GM12878 (cell line): ENCODE data around the gene PNMA8B. TPM values are rescaled to one million over a fixed set of nuclear protein-coding genes. Genes with fewer than 3 reads are reported as not detected.
A peak's percentile ranks its signal among the peaks of the same experiment; 100 is the strongest.

ENCODE experiments used
- ATAC-seq: fragments of 200-7000 bp; cut with Tn5 transposase; 3 replicates; pipeline ENCODE4 v1.9.1; 2020; ENCODE audit warnings: mild to moderate bottlenecking, moderate library complexity
- BruUV-seq: library from RNA; stranded (reverse); fragments of 400-500 nt; replicated peaks from 2 replicates; lab custom pipeline; 2021; lab: Mats Ljungman, UMichigan
- CTCF ChIA-PET: fragments of 300-600 bp; sonication (Branson Sonifier 250); formaldehyde crosslinking; extraction: SDS; loops from one replicate; lab custom pipeline; 2021; ENCODE audit warnings: inconsistent platforms; lab: Yijun Ruan, JAX
- POLR2A ChIA-PET: fragments of 350-600 bp; formaldehyde crosslinking; extraction: SDS; loops from one replicate; lab custom pipeline; 2021; ENCODE audit warnings: inconsistent platforms; lab: Charles Lee
- RAD21 ChIA-PET: fragments of 300-600 bp; sonication (Branson Sonifier 250); formaldehyde crosslinking; loops from one replicate; lab custom pipeline; 2023; ENCODE audit warnings: antibody characterized with exemption; ENCODE audit not compliant: unreplicated experiment; lab: Charles Lee
- SMC1A ChIA-PET: fragments of 300-600 bp; sonication (Branson Sonifier 250); formaldehyde crosslinking; loops from one replicate; lab custom pipeline; 2023; ENCODE audit not compliant: unreplicated experiment, uncharacterized antibody; lab: Charles Lee
- DNase-seq: peaks from one replicate; pipeline ENCODE4 v3.0.0-alpha.2; 2011; ENCODE audit warnings: low read depth, low spot score
- FAIRE-seq: peaks from 3 replicates; lab custom pipeline; 2011; peaks lifted over from hg19 to GRCh38; lab: Jason Lieb, UNC
- H2AFZ ChIP-seq: 2 replicates; pipeline ENCODE4 v1.6.0; 2011; ENCODE audit warnings: low read depth, low read length, control low read depth; ENCODE audit not compliant: control insufficient read depth
- H3K27ac ChIP-seq: 2 replicates; pipeline ENCODE4 v1.5.1; 2011; ENCODE audit warnings: control low read depth; ENCODE audit not compliant: control insufficient read depth, insufficient read depth
- H3K27me3 ChIP-seq, 2 experiments: replicated peaks in 1 of 2; 2 replicates each; pipeline versions ENCODE4 v1.6.0 to v1.6.1; 2011; ENCODE audit warnings: low read length in 1 of 2; ENCODE audit not compliant: control insufficient read depth in 2 of 2, insufficient read depth in 2 of 2
- H3K36me3 ChIP-seq, 2 experiments: 2 replicates each; pipeline ENCODE4 v1.5.1; 2011; ENCODE audit warnings: low read length in 1 of 2; ENCODE audit not compliant: control insufficient read depth in 2 of 2, insufficient read depth in 2 of 2
- H3K4me1 ChIP-seq: 2 replicates; pipeline ENCODE4 v1.6.1; 2011; ENCODE audit warnings: mild to moderate bottlenecking, low read length, moderate library complexity, mixed read lengths; ENCODE audit not compliant: control insufficient read depth, insufficient read depth
- H3K4me2 ChIP-seq: 2 replicates; pipeline ENCODE4 v1.6.0; 2011; ENCODE audit warnings: control low read depth; ENCODE audit not compliant: control insufficient read depth, insufficient read depth
- H3K4me3 ChIP-seq: fragments of 200-600 bp; sonication (generic); 2 replicates; pipeline ENCODE4 v1.5.1; 2016
- H3K79me2 ChIP-seq: 2 replicates; pipeline ENCODE4 v1.6.0; 2011; ENCODE audit warnings: low read length; ENCODE audit not compliant: control insufficient read depth, insufficient read depth
- H3K9ac ChIP-seq: 2 replicates; pipeline ENCODE4 v1.8.0; 2011; ENCODE audit warnings: low read length, control low read depth, mixed read lengths; ENCODE audit not compliant: control insufficient read depth, insufficient read depth
- H3K9me3 ChIP-seq: replicated peaks from 3 replicates; pipeline ENCODE4 v1.5.1; 2011; ENCODE audit warnings: mild to moderate bottlenecking, low read length; ENCODE audit not compliant: control insufficient read depth, insufficient read depth
- H4K20me1 ChIP-seq: 2 replicates; pipeline ENCODE4 v1.6.0; 2011; ENCODE audit not compliant: control insufficient read depth, insufficient read depth
- BMI1 ChIP-seq: fragments of 450-650 bp; IDR thresholded peaks from 2 replicates; pipeline ENCODE4 v1.6.1; 2016; ENCODE audit warnings: mild to moderate bottlenecking, moderate library complexity, borderline replicate concordance
- ESRRA ChIP-seq: IDR thresholded peaks from 2 replicates; pipeline ENCODE4 v1.6.1; 2012; ENCODE audit warnings: mild to moderate bottlenecking, low read length, improper control_type of control experiment
- JUND ChIP-seq: IDR thresholded peaks from 2 replicates; pipeline ENCODE4 v1.6.1; 2012; ENCODE audit warnings: low read depth, mild to moderate bottlenecking, low read length, improper control_type of control experiment, moderate library complexity
- NFYA ChIP-seq: IDR thresholded peaks from 2 replicates; pipeline ENCODE4 v1.6.1; 2011; ENCODE audit warnings: low read depth, mild to moderate bottlenecking, low read length, improper control_type of control experiment, borderline replicate concordance
- RELB ChIP-seq: fragments of 450-650 bp; IDR thresholded peaks from 2 replicates; pipeline ENCODE4 v1.6.1; 2017; ENCODE audit warnings: low read depth, mild to moderate bottlenecking, moderate library complexity
- YBX1 ChIP-seq: fragments of 450-650 bp; IDR thresholded peaks from 2 replicates; pipeline ENCODE4 v1.6.1; 2016; ENCODE audit warnings: antibody characterized with exemption
- YY1 ChIP-seq: IDR thresholded peaks from 2 replicates; pipeline ENCODE4 v1.6.1; 2011; ENCODE audit warnings: low read depth, mild to moderate bottlenecking, low read length
- ZNF217 ChIP-seq: fragments of 450-650 bp; IDR thresholded peaks from 2 replicates; pipeline ENCODE4 v1.6.1; 2017; ENCODE audit warnings: antibody characterized with exemption, mild to moderate bottlenecking
- WGBS: methylation state at CpG from one replicate; pipeline ENCODE4 v1.1.6; 2016; ENCODE audit warnings: low lambda C conversion rate; ENCODE audit not compliant: insufficient replicate concordance, insufficient coverage; ENCODE audit errors: missing lambda C conversion rate; 5-methylcytosine and 5-hydroxymethylcytosine counted together
- in situ Hi-C: fragments of 300-500 bp; cut with MboI; formaldehyde crosslinking; loops from 9 replicates; pipeline ENCODE4 v1.14.3; 2018; ENCODE audit warnings: mixed read lengths
- intact Hi-C: fragments of 100-400 bp; cut with micrococcal nuclease; formaldehyde crosslinking; loops from one replicate; pipeline ENCODE4 v1.14.2; 2022; ENCODE audit not compliant: unreplicated experiment
- polyA plus RNA-seq, 11 experiments: library from polyadenylated mRNA; depleted of rRNA in 4 of 11; unstranded in 6 of 11; stranded (reverse) in 5 of 11; fragments of >200 nt; fragmentation: Nextera tagmentation in 4 of 11; fragmentation: Illumina TruSeq in 1 of 11; extraction: Ambion mirVana in 4 of 11; extraction: Trizol in 1 of 11; gene quantifications; 1 replicate in 1 of 11; 2 replicates in 10 of 11; pipeline versions ENCODE4 v1.2.1 to v1.2.3, GENCODE V29; 2011 to 2016; ENCODE audit warnings: inconsistent platforms in 2 of 11, missing spikeins in 2 of 11, low read depth in 1 of 11
- total RNA-seq, 4 experiments: library from RNA; depleted of rRNA in 3 of 4; stranded (reverse); fragments of >200 nt in 3 of 4; fragmentation: Illumina TruSeq in 1 of 4; extraction: Trizol in 1 of 4; gene quantifications; 2 replicates each; pipeline versions ENCODE4 v1.2.1 to v1.2.3, GENCODE V29; 2013 to 2021
- TF ChIP-seq, protein P1 (sequence below): fragments of 450-650 bp; IDR thresholded peaks from 2 replicates; pipeline ENCODE4 v1.6.1; 2014; ENCODE audit warnings: mild to moderate bottlenecking

The PNMA8B gene
- total and polyA plus RNA-seq, 10 of the 15 experiments (the other 5 are each of a cell fraction or from before 2014, with no cell fraction given): 0.01 TPM; not detected in 9

DNA sequence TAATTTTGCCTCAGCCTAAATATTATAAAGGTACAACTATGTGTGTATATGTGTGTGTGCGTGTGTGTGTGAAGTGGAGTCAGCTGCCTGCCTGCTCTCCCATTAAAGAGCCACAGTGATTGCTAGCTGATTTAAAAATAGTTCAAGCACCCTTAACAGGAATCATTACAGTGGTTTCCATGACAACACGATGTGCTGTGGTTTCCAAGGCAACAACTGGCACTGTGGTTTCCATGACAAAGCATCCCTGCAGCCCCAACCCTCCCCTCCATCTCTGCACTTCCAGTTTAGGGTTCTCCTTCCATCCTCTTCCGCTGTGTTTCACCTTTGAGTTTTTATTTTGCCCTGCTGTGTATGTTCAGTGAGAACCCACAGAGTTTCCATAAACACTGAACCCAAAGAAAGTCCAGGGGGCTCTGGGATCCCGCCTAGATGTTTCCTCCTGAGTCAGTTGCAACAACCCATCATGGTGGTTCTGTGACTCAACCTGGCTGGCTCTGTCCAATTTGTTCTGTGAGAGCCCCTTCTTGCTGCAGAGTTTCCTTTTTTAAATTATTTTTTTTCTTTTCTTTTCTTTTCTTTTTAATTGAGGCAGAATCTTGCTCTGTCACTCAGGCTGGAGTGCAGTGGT, 17.2 kb downstream of the PNMA8B start:
- H3K9me3 ChIP-seq: no peaks in the 10 kb centered on the region
- DNase-seq: no peak
- in situ Hi-C loops: no loop called here
- ChIA-PET SMC1A (no interaction called here), RAD21 (no interaction called here), CTCF (no interaction called here), POLR2A (interaction anchor here (0.5 kb wide), 1 partner anchor 146 kb away, joined by 3 read pairs; no protein-coding TSS in a partner anchor)
- no peak overlapping the region for H2AFZ ChIP-seq
- H3K36me3 ChIP-seq: no peaks in the 10 kb centered on the region
- FAIRE-seq: no peak
- no peaks in the 10 kb centered on the region for H4K20me1 ChIP-seq
- H3K9ac ChIP-seq: no peak overlapping the region
- no peak overlapping the region for H3K4me3 ChIP-seq
- no peaks in the 10 kb centered on the region; a peak in 1 of 4 replicates for H3K27me3 ChIP-seq
- intact Hi-C loops: no loop called here
- 41% methylated on average over 4 of the region's 4 CpGs for WGBS
- H3K27ac ChIP-seq: no peak overlapping the region
- no peak overlapping the region for H3K4me2 ChIP-seq
- H3K4me1 ChIP-seq: no peaks in the 10 kb centered on the region
- H3K79me2 ChIP-seq: no peaks in the 10 kb centered on the region
- no TSS peak for BruUV-seq
- TF ChIP-seq BMI1: peak; percentile 70
- no peak for TF ChIP-seq ZNF217
- TF ChIP-seq YY1: no peak
- TF ChIP-seq YBX1: no peak
- ATAC-seq: no peak

DNA sequence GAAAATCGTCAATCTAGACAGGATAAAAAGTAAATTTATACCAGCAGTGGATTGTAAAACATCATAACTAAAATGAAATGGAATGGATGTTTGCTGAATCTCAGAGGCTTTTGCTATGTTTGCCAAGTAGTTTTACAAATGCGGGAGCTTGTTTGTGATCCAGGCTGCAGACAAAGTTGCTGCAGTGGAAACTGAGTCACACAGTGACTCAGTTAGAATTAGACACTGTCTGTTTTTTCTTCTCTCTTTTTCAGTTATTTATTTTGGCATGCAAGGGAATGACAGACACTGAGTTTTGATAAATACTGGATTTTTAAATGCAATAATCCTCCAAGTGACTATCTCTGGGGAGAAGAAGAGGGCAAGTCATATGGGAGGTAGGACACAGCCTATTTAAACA, 19.7 kb downstream of the PNMA8B start:
- no peak for TF ChIP-seq RELB
- TF ChIP-seq JUND: no peak
- no peak for TF ChIP-seq ESRRA
- no peak for TF ChIP-seq NFYA
- TF ChIP-seq, protein P1, sequence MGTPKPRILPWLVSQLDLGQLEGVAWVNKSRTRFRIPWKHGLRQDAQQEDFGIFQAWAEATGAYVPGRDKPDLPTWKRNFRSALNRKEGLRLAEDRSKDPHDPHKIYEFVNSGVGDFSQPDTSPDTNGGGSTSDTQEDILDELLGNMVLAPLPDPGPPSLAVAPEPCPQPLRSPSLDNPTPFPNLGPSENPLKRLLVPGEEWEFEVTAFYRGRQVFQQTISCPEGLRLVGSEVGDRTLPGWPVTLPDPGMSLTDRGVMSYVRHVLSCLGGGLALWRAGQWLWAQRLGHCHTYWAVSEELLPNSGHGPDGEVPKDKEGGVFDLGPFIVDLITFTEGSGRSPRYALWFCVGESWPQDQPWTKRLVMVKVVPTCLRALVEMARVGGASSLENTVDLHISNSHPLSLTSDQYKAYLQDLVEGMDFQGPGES: no peak
- ChIA-PET RAD21 (no interaction called here), SMC1A (no interaction called here), POLR2A (interaction anchor here (0.6 kb wide), 2 partner anchors 10 to 708 kb away, joined by 4 to 7 read pairs; no protein-coding TSS in a partner anchor), CTCF (no interaction called here)
- no peak for FAIRE-seq
- peaks cover under 1 to 9% of the 10 kb centered on the region in 2 experiments; a peak in 2 of 4 replicates for H3K27me3 ChIP-seq
- no peak for DNase-seq
- no peak overlapping the region for H3K9ac ChIP-seq
- 47% methylated on average over 2 of the region's 2 CpGs for WGBS
- in situ Hi-C loops: no loop called here
- no peak overlapping the region for H2AFZ ChIP-seq
- intact Hi-C loops: no loop called here
- H3K27ac ChIP-seq: no peak overlapping the region
- no TSS peak for BruUV-seq
- no peaks in the 10 kb centered on the region for H3K79me2 ChIP-seq
- H4K20me1 ChIP-seq: no peaks in the 10 kb centered on the region
- H3K9me3 ChIP-seq: no peaks in the 10 kb centered on the region
- H3K4me3 ChIP-seq: no peak overlapping the region
- no peaks in the 10 kb centered on the region for H3K36me3 ChIP-seq
- no peak overlapping the region for H3K4me2 ChIP-seq
- H3K4me1 ChIP-seq: no peaks in the 10 kb centered on the region
- ATAC-seq: no peak
